ENCODE results near the gene PILRB.

The PILRB gene

DNA sequence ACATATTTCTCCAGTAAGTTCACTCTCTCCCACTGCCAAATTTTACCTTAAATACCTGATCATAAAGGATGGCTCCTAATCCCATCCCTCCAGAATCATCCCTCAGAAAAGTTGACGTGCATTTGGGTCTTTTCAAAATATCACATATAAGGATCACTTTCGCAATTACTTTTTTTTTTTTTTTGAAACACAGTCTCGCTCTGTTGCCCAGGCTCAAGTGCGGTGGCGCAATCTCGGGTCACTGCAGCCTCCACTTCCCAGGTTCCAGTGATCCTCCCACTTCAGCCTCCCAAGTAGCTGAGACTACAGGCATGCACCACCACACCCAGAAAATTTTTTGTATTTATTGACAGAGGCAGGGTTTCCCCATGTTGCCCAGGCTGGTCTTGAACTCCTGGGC lies 53.2 kb downstream of the PILRB start:
- FAIRE-seq = no peak

DNA sequence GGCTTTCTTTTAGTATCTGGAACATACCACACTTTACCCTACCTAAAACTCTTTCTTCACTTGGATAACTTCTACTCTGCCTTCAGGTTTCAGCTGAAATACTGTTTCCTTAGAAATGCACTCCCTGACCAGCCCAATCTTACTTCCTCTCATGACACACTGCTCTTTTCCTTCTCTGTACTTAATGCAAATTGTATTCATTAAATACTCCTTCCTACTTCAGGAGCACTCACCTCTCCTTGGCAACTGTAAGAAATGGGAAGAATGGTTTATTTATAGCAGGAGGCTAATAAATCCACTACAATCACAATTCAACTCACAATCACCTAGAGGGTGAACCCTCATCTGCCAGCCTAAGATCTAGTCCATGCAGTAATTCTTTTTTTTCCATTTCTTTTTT lies 55.4 kb downstream of the PILRB start:
- FAIRE-seq = no peak

DNA sequence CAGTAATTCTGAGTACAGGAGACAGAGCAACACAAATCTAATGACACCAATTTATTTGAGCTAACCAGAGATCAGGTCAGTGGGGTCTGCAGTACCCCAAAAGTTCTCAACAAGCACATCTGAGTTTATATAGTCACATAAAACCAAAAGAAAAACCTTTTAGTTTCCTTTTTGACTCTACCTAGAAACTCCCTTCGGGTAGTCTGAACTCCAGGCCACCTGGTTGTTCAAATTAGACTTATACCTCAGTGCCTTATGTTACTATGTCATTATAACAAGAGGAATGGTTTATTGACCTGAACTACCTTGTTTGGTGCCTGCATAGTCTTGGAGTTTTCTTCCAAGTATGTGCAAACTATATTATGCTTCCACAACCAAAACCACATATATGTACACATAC lies 56.0 kb downstream of the PILRB start:
- FAIRE-seq = no peak

GRCh38 chr7:100415448-100415847 lies 57.5 kb downstream of the PILRB start:
- no peak for FAIRE-seq
